Astrocyte (in vitro differentiated cells and primary cell): ENCODE results near the gene S100PBP. TPM values are rescaled to one million over a fixed set of nuclear protein-coding genes. Genes with fewer than 3 reads are reported as not detected.

Experiments
- DNase-seq: peaks from one replicate; pipeline ENCODE4 v3.0.0-alpha.2; 2010; ENCODE audit warnings: low read depth
- FAIRE-seq: peaks from 2 replicates; lab custom pipeline; 2011; peaks lifted over from hg19 to GRCh38; lab: Jason Lieb, UNC
- H2AFZ ChIP-seq: 2 replicates; pipeline ENCODE4 v1.6.0; 2012; ENCODE audit warnings: low read depth, low read length, inconsistent platforms
- H3K27ac ChIP-seq: 2 replicates; pipeline ENCODE4 v1.5.1; 2011; ENCODE audit warnings: low read depth, low read length, inconsistent platforms
- H3K27me3 ChIP-seq: 2 replicates; pipeline ENCODE4 v1.6.0; 2011; ENCODE audit warnings: low read length, inconsistent platforms; ENCODE audit not compliant: insufficient read depth
- H3K36me3 ChIP-seq: 2 replicates; pipeline ENCODE4 v1.5.1; 2011; ENCODE audit warnings: low read length, inconsistent platforms; ENCODE audit not compliant: insufficient read depth
- H3K4me1 ChIP-seq: 2 replicates; pipeline ENCODE4 v1.5.1; 2011; ENCODE audit warnings: low read length, inconsistent platforms; ENCODE audit not compliant: insufficient read depth
- H3K4me2 ChIP-seq: 2 replicates; pipeline ENCODE4 v1.6.0; 2012; ENCODE audit warnings: low read length, inconsistent platforms
- H3K4me3 ChIP-seq: 2 replicates; pipeline ENCODE4 v1.5.1; 2011; ENCODE audit warnings: low read depth, mild to moderate bottlenecking, low read length, inconsistent platforms; ENCODE audit not compliant: insufficient read depth
- H3K79me2 ChIP-seq: 2 replicates; pipeline ENCODE4 v1.6.0; 2012; ENCODE audit warnings: mild to moderate bottlenecking, low read length, inconsistent platforms; ENCODE audit not compliant: insufficient read depth
- H3K9ac ChIP-seq: 2 replicates; pipeline ENCODE4 v1.6.0; 2012; ENCODE audit warnings: mild to moderate bottlenecking, low read length, inconsistent platforms
- H3K9me3 ChIP-seq: 2 replicates; pipeline ENCODE4 v1.5.1; 2012; ENCODE audit warnings: low read depth, mild to moderate bottlenecking, low read length, inconsistent platforms; ENCODE audit not compliant: insufficient read depth
- H4K20me1 ChIP-seq: 2 replicates; pipeline ENCODE4 v1.6.0; 2012; ENCODE audit warnings: low read length, inconsistent platforms; ENCODE audit not compliant: insufficient read depth
- H3K27ac Mint-ChIP-seq: one replicate; pipeline ENCODE4 v1.8.0; 2021; ENCODE audit warnings: mild to moderate bottlenecking, mixed read lengths; ENCODE audit not compliant: unreplicated experiment
- H3K27me3 Mint-ChIP-seq: one replicate; pipeline ENCODE4 v1.8.0; 2021; ENCODE audit warnings: low read depth, mixed read lengths; ENCODE audit not compliant: unreplicated experiment
- H3K36me3 Mint-ChIP-seq: one replicate; pipeline ENCODE4 v1.8.0; 2021; ENCODE audit warnings: low read depth, mixed read lengths; ENCODE audit not compliant: unreplicated experiment
- H3K4me1 Mint-ChIP-seq: one replicate; pipeline ENCODE4 v1.8.0; 2021; ENCODE audit warnings: low read depth, mixed read lengths; ENCODE audit not compliant: unreplicated experiment
- H3K4me3 Mint-ChIP-seq: one replicate; pipeline ENCODE4 v1.8.0; 2021; ENCODE audit warnings: mild to moderate bottlenecking, moderate library complexity, mixed read lengths; ENCODE audit not compliant: unreplicated experiment
- H3K9me3 Mint-ChIP-seq: one replicate; pipeline ENCODE4 v1.8.0; 2021; ENCODE audit warnings: mild to moderate bottlenecking, mixed read lengths; ENCODE audit not compliant: unreplicated experiment
- CTCF ChIP-seq: IDR thresholded peaks from 2 replicates; pipeline ENCODE4 v1.5.1; 2011; ENCODE audit warnings: low read depth, mild to moderate bottlenecking, inconsistent platforms, low read length, moderate library complexity; ENCODE audit not compliant: insufficient read depth
- EZH2 ChIP-seq: IDR thresholded peaks from 2 replicates; pipeline ENCODE4 v1.6.1; 2012; ENCODE audit warnings: mild to moderate bottlenecking, low read length, inconsistent platforms; ENCODE audit not compliant: insufficient read depth
- total RNA-seq: library from RNA; stranded (reverse); gene quantifications from 2 replicates; pipeline ENCODE4 v1.2.1, GENCODE V29; 2021

The S100PBP gene
- total RNA-seq, 1 donor from 2014 or later: 40.3 TPM

GRCh38 chr1:32892368-32893197 lies 75.1 kb downstream of the S100PBP start:
- H2AFZ ChIP-seq: peak overlapping the region; percentile 73
- peaks cover 78% of the 10 kb centered on the region for H3K27me3 Mint-ChIP-seq
- H3K4me1 Mint-ChIP-seq: peaks cover 4% of the 10 kb centered on the region
- peak overlapping the region; percentile 45 for H3K4me3 Mint-ChIP-seq
- no peaks in the 10 kb centered on the region for H4K20me1 ChIP-seq
- H3K9ac ChIP-seq: peak overlapping the region; percentile 27
- no peaks in the 10 kb centered on the region for H3K4me1 ChIP-seq
- TF ChIP-seq EZH2 (no peak), CTCF (peak; percentile 13)
- H3K4me3 ChIP-seq: peak overlapping the region; percentile 42
- DNase-seq (no peak), FAIRE-seq (no peak)
- H3K79me2 ChIP-seq: no peaks in the 10 kb centered on the region
- no peaks in the 10 kb centered on the region for H3K9me3 ChIP-seq
- no peaks in the 10 kb centered on the region for H3K36me3 ChIP-seq
- H3K27ac ChIP-seq: no peak overlapping the region
- H3K27me3 ChIP-seq: peaks cover 27% of the 10 kb centered on the region
- H3K9me3 Mint-ChIP-seq: no peaks in the 10 kb centered on the region
- H3K27ac Mint-ChIP-seq: no peak overlapping the region
- H3K36me3 Mint-ChIP-seq: peaks cover 7% of the 10 kb centered on the region
- H3K4me2 ChIP-seq: peak overlapping the region; percentile 88

DNA sequence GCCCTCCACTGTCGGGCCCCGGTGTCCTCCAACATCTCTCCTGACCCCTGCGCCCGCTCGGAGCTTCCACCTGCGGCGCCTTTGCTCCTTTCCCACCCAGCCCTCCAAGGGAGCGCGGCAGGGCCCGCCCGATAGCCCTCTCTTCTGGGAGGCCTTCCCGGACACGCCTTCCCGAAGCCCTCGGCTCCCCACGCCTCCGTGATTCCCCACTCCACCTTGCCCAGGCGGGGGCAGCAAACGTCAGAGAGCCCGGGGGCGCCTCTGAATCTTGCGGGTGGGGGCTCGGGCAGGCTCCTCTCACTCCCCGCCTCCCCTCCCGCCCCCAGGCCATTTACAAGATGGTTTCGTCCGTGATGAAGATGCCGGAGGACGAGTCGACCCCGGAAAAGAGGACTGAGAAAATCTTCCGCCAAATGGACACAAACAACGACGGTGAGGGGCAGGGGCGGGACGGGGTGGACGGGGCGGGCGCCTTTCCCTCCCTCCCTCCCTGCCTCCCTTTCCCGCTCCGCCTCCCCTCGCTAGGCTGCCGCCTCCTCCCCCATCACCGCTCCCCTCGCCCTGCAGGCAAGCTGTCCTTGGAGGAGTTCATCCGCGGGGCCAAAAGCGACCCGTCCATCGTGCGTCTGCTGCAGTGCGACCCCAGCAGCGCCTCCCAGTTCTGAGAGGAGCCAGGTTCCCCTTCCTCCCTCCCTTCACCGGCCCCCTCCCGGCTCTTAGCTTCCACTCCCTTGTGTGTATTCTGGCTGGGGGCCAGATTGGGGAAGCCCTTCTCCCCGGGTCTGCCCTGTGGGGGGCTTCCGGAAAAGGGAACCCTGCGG lies 76.0 kb downstream of the S100PBP start:
- peaks cover 76% of the 10 kb centered on the region for H3K27me3 Mint-ChIP-seq
- no peak for TF ChIP-seq CTCF
- TF ChIP-seq EZH2: peak; percentile 72
- DNase-seq (peak; percentile 15), FAIRE-seq (no peak)
- no peaks in the 10 kb centered on the region for H3K9me3 Mint-ChIP-seq
- H3K4me1 ChIP-seq: no peaks in the 10 kb centered on the region
- no peak overlapping the region for H3K27ac Mint-ChIP-seq
- H3K36me3 Mint-ChIP-seq: peaks cover 7% of the 10 kb centered on the region
- H3K27me3 ChIP-seq: peaks cover 24% of the 10 kb centered on the region
- no peaks in the 10 kb centered on the region for H4K20me1 ChIP-seq
- no peaks in the 10 kb centered on the region for H3K9me3 ChIP-seq
- H3K9ac ChIP-seq: peak overlapping the region; percentile 27
- peaks cover 4% of the 10 kb centered on the region for H3K4me1 Mint-ChIP-seq
- H3K4me3 Mint-ChIP-seq: no peak overlapping the region
- H3K79me2 ChIP-seq: no peaks in the 10 kb centered on the region
- H3K4me2 ChIP-seq: peak overlapping the region; percentile 88
- peak overlapping the region; percentile 42 for H3K4me3 ChIP-seq
- H3K36me3 ChIP-seq: no peaks in the 10 kb centered on the region
- no peak overlapping the region for H3K27ac ChIP-seq
- peak overlapping the region; percentile 73 for H2AFZ ChIP-seq
